ENCODE data around the gene NANOS3.
A peak's percentile ranks its signal among the peaks of the same experiment; 100 is the strongest.

NANOS3 gene

DNA sequence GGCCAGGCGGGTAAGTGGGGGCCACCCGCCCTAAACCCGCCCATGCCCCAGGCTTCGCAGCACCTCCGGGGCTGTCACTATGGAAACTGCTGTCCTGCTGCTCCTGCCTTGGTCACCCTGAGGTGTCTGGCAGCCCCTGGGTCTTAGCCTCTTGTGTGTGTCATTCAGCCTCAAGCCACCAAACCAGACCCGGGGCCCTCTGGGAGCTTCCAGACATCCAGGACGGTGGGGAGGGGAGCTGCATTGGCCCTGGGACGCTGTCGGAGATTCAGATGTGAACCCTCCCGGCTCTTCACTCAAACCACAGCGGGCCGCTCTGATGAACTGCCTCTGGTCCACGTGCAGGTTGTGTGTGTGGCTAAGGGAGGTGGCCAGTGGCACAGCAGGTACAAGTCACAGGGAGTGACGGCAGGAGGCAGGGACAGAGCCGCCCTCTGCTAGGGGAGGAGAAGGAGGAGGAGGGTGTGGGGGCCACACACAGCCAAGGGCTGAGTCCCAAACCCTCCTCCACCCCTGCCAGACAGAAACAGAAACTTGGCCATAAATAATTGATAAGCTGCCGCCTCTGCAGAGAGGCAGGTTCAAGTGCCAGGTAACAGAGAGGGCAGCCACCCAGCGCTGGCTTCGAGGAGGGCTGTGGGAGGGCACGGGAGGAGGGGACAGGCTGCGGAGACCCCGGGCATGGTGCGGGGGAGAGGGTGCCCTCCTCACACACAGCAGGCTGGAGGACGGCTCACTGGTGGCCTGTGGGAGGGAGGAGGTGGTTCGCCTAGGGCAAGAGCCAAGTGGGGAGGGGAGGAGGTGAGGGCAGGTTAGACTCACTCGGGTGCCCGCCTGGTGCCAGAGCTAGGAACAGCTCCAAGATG lies 8.0 kb downstream of the NANOS3 start:
- Mint-ChIP-seq H3K4me1 (ENCODE audit: low read depth) (peaks cover 34% of the 10 kb centered on the region), H3K27me3 (no peaks in the 10 kb centered on the region), H3K36me3 (no peaks in the 10 kb centered on the region), H3K4me3 (no peak overlapping the region), H3K9me3 (ENCODE audit: low read depth) (no peaks in the 10 kb centered on the region), H3K27ac (no peak overlapping the region)

DNA sequence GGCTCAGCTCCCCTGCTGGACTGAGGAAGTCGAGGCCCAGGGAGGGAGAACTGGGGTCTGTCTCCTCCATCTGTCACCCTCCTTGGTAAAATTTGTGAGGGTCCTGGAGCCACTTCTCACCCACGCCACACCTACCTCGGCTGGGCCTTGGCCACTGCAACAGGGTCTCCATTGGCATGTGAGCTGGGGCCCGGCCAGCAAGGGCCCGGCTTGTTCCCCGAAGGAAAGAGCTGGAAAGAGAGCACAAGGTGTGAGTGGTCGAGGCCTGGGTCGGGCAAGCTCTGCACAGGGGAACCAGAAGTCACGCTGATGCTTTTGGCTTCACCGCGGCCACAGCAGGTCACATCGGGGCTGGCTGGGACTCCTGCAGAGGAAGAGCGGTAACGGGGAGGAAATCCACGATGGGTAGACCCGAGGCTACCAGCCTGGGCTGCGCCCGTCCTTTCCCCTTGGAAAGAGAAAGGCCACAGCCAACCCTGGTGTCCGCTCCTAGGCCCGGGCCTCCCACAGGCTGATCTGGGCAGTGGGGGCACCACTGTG lies 9.0 kb downstream of the NANOS3 start:
- Mint-ChIP-seq H3K27ac (no peak overlapping the region), H3K4me3 (no peak overlapping the region), H3K4me1 (ENCODE audit: low read depth) (peaks cover 27% of the 10 kb centered on the region), H3K27me3 (no peaks in the 10 kb centered on the region), H3K9me3 (ENCODE audit: low read depth) (no peaks in the 10 kb centered on the region), H3K36me3 (no peaks in the 10 kb centered on the region)

DNA sequence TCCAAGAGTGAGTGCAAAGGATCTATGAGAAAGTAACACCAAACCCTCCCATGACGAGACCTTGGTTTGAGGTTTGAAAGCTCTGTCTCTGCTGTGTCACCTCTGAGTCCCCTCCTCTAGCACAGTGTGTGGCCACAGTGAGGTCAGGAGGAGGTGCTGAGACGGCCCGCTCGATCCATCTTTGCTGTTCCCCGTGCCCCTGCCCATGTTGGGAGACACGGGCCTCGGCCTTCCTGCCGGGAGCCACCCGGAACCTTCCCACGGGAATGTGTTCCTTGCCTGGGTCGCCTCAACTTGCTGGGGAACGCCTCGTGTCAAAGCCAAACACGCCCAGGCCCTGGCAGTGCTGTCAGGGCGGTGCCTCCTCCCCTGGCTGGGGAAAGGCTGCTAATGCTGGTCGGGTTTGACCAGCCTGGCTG lies 10.1 kb downstream of the NANOS3 start:
- Mint-ChIP-seq H3K36me3 (no peaks in the 10 kb centered on the region), H3K9me3 (ENCODE audit: low read depth) (no peaks in the 10 kb centered on the region), H3K4me1 (ENCODE audit: low read depth) (peaks cover 15% of the 10 kb centered on the region), H3K27ac (no peak overlapping the region), H3K27me3 (no peaks in the 10 kb centered on the region), H3K4me3 (no peak overlapping the region)

DNA sequence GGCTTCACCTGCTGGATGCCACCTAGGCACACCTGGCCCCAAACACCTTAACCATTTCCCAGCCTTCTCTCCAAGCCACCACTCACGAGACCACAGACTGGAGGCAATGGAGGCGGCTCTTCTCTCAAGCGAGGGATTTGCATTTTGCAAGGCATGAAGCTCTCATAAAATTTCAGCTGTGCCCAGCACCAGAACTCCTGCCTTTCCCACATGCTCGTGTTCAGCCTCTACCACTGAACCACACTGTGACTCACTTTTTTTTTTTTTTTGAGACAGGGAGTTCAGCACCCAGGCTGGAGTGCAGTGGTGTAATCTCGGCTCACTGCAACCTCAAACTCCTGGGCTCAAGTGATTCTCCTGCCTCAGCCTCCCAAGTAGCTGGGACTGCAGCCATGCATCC lies 10.6 kb downstream of the NANOS3 start:
- Mint-ChIP-seq H3K27ac (no peak overlapping the region), H3K4me3 (no peak overlapping the region), H3K27me3 (no peaks in the 10 kb centered on the region), H3K36me3 (no peaks in the 10 kb centered on the region), H3K4me1 (ENCODE audit: low read depth) (peaks cover 10% of the 10 kb centered on the region), H3K9me3 (ENCODE audit: low read depth) (no peaks in the 10 kb centered on the region)

DNA sequence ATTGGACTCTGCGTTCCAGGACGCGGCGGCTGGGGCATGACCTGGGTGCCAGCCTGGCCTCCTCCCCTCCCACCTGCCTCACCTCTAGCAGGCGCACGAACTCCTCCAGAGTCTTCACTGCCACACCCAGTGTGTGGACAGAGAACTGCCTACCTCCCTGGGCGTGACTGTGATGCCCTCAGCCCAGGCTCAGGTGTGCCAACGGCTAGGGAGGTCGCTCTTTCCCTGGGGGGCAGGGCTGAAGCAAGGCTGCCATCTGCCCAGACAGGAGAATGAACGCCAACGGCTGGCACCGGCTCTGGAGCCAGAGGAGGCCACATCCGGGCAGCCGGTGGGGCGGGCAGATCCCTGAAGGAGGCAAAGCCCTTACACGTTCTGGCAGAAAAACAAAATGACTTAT lies 11.3 kb downstream of the NANOS3 start:
- no peaks in the 10 kb centered on the region for H3K27me3 Mint-ChIP-seq
- H3K27ac Mint-ChIP-seq, result no peak overlapping the region
- no peaks in the 10 kb centered on the region for H3K36me3 Mint-ChIP-seq
- peaks cover 7% of the 10 kb centered on the region for H3K4me1 Mint-ChIP-seq (ENCODE audit: low read depth)
- H3K9me3 Mint-ChIP-seq (ENCODE audit: low read depth), result no peaks in the 10 kb centered on the region
- H3K4me3 Mint-ChIP-seq, result no peak overlapping the region

DNA sequence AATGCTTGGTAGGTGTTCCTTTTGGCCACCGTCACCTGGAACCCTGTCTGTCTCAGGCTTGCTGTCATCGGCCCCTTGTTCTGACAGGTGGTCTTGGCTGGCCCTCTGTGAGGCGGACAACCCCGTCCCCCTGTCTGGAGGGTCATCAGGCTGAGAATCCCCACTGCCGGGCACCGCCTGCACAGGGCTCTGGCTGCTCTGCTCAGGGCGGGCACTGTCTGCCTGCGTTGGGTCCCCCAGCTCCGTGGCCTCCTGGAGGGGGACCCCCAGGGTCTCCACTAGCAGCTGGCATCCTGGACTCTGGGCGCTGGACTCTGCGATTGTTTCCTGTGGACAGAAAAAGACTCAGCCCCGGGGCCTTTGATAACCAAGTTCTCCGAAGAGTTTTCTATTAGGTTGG lies 13.2 kb downstream of the NANOS3 start:
- Mint-ChIP-seq H3K9me3 (ENCODE audit: low read depth) (no peaks in the 10 kb centered on the region), H3K4me1 (ENCODE audit: low read depth) (peaks cover 2% of the 10 kb centered on the region), H3K27me3 (no peaks in the 10 kb centered on the region), H3K36me3 (no peaks in the 10 kb centered on the region), H3K27ac (no peak overlapping the region), H3K4me3 (no peak overlapping the region)

DNA sequence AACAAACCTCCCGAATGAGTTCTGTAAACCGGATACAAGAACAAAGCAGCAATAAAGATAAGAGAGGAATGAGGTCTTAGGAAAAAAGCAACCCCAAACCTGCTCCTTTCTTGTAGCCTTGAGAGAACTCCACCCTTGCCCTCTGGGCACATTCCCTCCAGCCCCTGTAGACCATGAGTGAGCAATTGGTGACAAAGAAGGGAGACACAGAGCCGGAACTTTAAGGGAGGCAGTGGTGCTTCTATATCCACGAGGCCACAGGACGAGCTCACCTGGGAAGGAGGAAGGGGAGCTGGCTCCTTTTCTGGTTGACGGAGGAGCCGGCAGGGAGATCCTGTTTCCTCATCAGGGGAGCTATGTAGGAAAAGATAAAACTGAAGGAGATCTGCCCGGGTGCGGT lies 15.9 kb downstream of the NANOS3 start:
- H3K36me3 Mint-ChIP-seq, result no peaks in the 10 kb centered on the region
- H3K27me3 Mint-ChIP-seq, result no peaks in the 10 kb centered on the region

DNA sequence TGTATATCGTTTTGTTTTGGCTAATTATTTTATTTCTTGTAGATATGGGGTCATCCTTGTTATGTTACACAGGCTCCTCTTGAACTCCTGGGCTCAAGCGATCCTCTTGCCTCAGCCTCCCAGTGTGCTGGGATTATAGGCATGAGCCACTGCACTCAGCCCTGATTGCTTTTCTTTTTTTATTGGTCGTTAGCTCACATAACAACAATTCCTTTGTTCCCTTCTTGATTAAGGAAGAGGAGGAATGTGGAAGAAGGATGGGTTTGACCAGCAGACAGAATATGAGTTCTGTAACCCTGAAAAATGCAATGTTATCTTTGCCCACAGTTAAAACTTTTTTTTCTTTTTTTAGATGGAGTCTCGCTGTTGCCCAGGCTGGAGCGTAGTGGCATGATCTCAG lies 17.6 kb downstream of the NANOS3 start:
- H3K4me3 Mint-ChIP-seq, result no peak overlapping the region
- H3K36me3 Mint-ChIP-seq, result no peaks in the 10 kb centered on the region
- no peak overlapping the region for H3K27ac Mint-ChIP-seq
- H3K27me3 Mint-ChIP-seq, result no peaks in the 10 kb centered on the region
- no peaks in the 10 kb centered on the region for H3K9me3 Mint-ChIP-seq (ENCODE audit: low read depth)
- no peaks in the 10 kb centered on the region for H3K4me1 Mint-ChIP-seq (ENCODE audit: low read depth)

More for the DNA sequence above, 15.9 kb downstream of the NANOS3 start:
- Mint-ChIP-seq H3K4me3 (no peak overlapping the region), H3K4me1 (ENCODE audit: low read depth) (no peaks in the 10 kb centered on the region), H3K27ac (no peak overlapping the region), H3K9me3 (ENCODE audit: low read depth) (no peaks in the 10 kb centered on the region)

DNA sequence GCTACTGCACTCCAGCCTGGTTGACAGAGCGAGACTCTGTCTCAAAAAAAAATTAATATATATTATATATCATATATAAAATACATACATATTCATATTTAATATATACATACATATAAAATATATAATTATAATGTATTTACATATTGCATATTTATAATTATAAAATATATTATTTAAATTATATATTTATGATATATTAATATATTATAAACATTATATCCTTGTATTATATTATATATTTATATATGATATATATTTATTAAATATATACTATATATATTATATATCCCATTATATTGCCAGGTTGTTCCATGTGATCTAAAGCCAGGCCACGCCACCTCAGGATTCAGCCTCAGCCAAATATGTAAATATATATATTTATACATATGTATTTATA lies 19.3 kb downstream of the NANOS3 start:
- Mint-ChIP-seq H3K4me1 (ENCODE audit: low read depth) (no peaks in the 10 kb centered on the region), H3K9me3 (ENCODE audit: low read depth) (no peaks in the 10 kb centered on the region), H3K36me3 (no peaks in the 10 kb centered on the region), H3K27me3 (no peaks in the 10 kb centered on the region), H3K4me3 (no peak overlapping the region), H3K27ac (no peak overlapping the region)

DNA sequence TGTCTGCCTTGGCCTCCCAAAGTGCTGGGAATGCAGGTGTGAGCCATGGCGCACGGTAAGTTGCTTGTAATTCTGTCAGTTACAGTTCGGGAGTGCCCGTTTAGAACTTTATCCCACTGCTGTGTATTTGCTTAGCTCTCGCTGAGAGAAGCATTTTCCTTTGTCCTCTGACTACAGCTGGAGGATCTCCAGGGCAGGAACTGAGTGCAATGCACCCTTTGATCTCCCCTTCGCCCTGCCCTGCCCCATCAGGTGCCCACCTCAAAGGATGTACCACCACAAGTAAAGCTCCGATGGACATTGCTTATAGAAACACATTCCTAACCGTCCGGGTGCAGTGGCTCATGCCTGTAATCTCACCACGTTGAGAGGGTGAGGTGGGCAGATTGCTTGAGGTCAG lies 22.5 kb downstream of the NANOS3 start:
- no peaks in the 10 kb centered on the region for H3K9me3 Mint-ChIP-seq (ENCODE audit: low read depth)
- no peak overlapping the region for H3K4me3 Mint-ChIP-seq
- no peaks in the 10 kb centered on the region for H3K4me1 Mint-ChIP-seq (ENCODE audit: low read depth)
- no peaks in the 10 kb centered on the region for H3K27me3 Mint-ChIP-seq
- H3K27ac Mint-ChIP-seq, result no peak overlapping the region
- H3K36me3 Mint-ChIP-seq, result no peaks in the 10 kb centered on the region

DNA sequence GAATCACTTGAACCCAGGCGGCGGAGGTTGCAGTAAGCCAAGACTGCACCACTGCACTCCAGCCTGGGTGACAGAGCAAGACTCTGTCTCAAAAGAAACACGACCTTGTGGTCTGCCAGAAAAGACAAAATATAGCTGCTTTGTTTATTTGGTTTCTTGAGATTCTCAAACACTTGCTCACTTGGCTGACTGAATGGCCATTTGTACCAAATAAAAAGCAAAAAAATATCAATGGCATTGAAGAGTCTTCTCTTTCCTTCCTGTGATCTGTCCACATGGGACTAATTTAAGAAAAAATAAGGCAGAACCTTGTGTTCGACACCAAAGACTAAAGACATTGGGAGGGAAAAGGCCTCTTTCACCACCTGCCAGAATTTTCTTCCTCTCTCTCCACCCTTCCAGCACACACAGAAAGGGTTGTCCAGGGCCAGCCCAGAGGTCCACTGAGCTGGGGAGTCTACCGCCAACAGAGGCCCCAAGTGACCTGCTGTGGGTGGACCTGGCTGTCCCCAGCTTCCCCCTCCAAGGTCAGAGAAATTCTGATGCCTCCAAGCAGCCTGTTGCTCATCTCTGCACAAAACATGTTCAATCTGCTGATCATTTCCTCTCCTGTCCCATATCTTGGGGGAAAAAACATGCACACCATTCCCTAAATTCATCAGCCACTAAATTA lies 23.1 kb downstream of the NANOS3 start:
- no peak overlapping the region for H3K4me3 Mint-ChIP-seq
- H3K9me3 Mint-ChIP-seq (ENCODE audit: low read depth), result no peaks in the 10 kb centered on the region
- H3K27ac Mint-ChIP-seq, result no peak overlapping the region
- peaks cover 3% of the 10 kb centered on the region for H3K4me1 Mint-ChIP-seq (ENCODE audit: low read depth)
- H3K27me3 Mint-ChIP-seq, result no peaks in the 10 kb centered on the region
- H3K36me3 Mint-ChIP-seq, result no peaks in the 10 kb centered on the region

DNA sequence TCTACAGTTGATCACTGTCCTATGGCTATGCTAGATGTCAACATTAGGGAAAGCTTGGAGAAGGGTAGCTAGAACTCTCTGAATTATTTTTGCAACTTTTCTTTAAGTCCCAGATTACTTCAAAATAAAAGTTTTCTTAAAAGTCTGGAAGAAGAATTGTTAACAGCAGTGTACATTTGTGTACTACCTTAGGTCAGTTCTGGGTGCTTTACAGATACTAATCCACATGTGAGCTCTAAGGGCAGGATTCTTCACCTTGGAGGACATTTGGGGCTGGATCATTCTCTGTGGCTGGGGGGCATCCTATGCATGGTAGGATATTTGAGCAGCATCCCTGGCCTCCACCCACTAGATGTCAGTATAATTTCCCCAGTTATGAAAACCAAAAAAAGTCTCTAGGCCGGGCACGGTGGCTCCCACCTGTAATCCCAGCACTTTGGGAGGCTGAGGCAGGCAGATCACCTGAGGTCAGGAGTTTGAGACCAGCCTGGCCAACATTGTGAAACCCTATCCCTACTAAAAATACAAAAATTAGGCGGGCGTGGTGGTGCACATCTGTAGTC lies 26.1 kb downstream of the NANOS3 start:
- Mint-ChIP-seq H3K4me3 (no peak overlapping the region), H3K9me3 (ENCODE audit: low read depth) (no peaks in the 10 kb centered on the region), H3K27ac (no peak overlapping the region)

DNA sequence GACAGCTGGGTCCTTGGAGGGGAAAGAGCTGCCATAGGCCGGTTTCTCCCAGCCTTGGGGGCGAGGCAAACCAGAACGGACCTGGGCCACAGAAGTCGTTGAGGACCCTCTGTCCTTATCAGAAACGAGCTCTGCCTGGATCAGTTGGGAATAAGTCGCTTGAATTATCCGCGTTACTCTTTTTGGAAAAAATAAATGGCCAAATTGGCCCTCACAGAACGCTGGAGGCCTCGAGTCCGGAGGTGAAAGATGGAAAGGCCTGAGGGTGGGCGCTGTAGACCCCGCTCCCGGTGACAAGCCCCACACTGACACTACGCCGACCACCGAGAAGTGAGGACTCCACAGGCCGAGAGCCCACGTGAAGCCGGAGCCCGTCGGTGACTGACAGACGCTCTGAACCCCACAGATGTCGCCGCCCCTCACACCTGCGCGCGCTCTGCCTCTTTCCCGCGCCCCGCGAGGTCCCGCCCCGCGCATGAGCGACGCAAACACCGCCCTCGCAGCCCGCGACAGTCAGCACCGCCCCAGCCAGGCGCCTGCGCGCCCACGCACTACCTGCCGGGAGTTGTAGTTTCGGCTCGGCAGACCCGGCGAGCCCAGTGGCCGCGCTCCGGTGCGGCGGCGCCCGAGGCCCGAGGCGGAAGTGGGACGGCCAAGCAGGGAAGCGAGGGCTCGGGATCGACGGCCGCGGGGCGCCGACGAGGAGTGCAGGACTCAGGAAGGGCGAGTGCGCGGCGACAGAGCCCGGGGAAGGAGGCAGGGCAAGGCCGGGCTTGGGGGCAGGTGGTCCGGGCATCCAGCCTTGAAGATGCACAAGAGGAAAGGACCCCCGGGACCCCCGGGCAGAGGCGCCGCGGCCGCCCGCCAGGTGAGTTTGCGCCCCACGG lies 28.9 kb downstream of the NANOS3 start, which contains the start of the genes BRME1 and CC2D1A:
Gene BRME1, minus strand, starts transcription at position 484 of the 887 bp plus-strand sequence. CDS start 1,225 bp downstream, outside the sequence.
Gene CC2D1A, plus strand, starts transcription at position 568 of the 887 bp plus-strand sequence. Its CDS starts 241 bp downstream, at position 809.
- Mint-ChIP-seq H3K36me3 (no peaks in the 10 kb centered on the region), H3K4me1 (ENCODE audit: low read depth) (peaks cover 15% of the 10 kb centered on the region), H3K27me3 (no peaks in the 10 kb centered on the region), H3K27ac (peak within 1 kb of the TSS; percentile 89), H3K4me3 (peak within 1 kb of the TSS; percentile 87), H3K9me3 (ENCODE audit: low read depth) (no peaks in the 10 kb centered on the region)

More for the DNA sequence above, 26.1 kb downstream of the NANOS3 start:
- peaks cover 15% of the 10 kb centered on the region for H3K4me1 Mint-ChIP-seq (ENCODE audit: low read depth)
- H3K36me3 Mint-ChIP-seq, result no peaks in the 10 kb centered on the region
- no peaks in the 10 kb centered on the region for H3K27me3 Mint-ChIP-seq

DNA sequence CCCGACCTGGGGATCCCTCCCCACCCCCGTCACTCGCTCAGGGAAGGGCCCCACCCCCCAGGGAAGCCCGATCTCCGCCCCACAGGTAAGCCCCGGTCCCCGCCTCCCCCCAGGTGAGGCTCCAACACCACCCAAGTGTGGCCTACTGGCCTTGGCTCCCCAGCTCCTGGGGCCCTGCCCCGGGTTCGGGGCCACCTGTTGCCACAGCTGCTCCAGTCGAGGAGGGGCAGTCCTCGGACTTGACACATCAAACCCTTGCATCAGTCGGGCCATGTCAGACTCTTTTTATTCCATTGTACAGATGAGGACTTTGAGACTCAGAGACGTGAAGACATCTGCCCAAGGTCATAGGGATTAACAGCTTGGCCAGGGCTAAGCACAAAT lies 29.6 kb downstream of the NANOS3 start:
- Mint-ChIP-seq H3K27me3 (no peaks in the 10 kb centered on the region), H3K9me3 (ENCODE audit: low read depth) (no peaks in the 10 kb centered on the region), H3K36me3 (no peaks in the 10 kb centered on the region), H3K4me1 (ENCODE audit: low read depth) (peaks cover 15% of the 10 kb centered on the region), H3K27ac (no peak overlapping the region), H3K4me3 (peak overlapping the region; percentile 87)
